ENCODE results near the gene DESI1.
"Not testable (repeated sequence)": the region's sequence is repeated elsewhere in the genome, so short reads cannot be mapped to it uniquely, and the experiment has no call there.

The DESI1 gene

DNA sequence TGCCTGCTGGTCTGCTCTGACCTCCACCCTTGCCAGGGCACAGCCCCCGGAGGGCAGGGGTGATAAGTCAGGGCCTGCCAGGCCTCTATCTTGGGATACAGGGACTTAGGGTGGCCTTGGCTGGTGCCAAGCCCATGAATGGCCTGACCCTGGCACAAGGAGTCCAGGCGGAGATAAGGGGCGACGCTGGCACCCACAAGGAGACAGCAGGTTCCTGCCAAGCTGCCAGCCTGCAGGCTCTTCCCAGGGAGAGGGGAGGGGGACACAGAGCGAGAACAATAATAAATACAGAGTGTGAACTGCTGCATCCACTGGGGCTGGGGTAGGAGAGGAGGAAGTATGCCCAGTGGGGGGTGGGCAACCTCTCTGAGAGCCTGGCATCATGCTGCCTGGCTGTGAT lies 59.1 kb downstream of the DESI1 start:
- FAIRE-seq (no peak), DNase-seq (ENCODE audit: low spot score) (no peak)

DNA sequence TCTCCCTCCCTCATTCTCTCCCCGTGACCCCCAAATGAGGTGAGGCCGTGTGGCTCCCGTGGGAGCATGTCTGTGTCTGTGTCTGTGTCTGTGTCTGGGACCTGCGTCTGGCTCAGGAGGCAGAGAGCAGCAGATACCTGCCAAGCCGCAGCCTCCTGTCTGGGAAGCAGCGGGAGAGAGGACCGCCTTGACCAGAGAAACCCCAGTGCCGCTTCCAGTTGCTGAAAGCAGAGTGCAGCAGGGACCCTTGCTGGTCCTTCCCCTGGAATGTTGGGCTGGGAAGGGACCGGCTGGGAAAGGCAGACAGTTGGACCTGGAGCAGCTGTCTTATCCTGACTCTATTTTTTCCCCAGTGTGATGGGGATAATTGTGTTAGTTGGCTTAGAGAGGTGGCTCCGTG lies 59.5 kb downstream of the DESI1 start:
- FAIRE-seq (peak; percentile 42), DNase-seq (ENCODE audit: low spot score) (peak; percentile 45)

DNA sequence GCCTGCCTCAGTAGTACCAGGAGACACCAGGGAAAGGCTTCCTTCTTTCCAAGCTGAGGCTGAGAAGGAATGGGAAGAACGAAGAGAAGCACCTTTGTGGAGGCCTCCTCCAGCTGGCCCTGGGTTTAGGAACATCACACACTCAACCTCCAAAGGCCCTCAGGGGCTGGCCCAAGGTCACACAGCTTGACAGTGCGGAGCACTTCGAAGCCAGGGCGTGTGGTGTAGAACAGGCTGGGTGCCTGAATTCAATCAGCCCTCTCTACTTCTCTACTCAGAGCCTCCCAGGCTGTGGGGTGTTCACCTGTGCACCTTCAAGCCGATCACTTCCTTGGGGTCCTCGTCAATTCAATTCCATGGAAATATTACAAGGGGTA lies 60.8 kb downstream of the DESI1 start:
- no peak for DNase-seq (ENCODE audit: low spot score)
- FAIRE-seq = no peak

DNA sequence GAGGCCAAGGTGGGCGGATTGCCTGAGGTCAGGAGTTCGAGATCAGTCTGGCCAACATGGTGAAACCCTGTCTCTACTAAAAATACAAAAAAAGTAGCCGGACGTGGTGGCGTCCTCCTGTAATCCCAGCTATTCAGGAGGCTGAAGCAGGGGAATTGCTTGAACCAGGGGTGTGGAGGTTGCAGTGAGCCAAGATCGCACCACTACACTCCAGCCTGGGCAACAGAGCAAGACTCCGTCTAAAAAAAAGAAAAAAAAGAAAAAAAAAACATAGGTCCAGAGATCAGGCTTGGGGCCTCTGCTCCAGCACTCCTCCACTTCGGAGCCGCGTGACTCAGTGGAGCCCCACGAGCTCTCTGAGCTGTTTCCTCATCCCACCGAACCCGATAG lies 62.6 kb downstream of the DESI1 start:
- not testable (repeated sequence) for DNase-seq (ENCODE audit: low spot score)
- FAIRE-seq = peak; percentile 20

DNA sequence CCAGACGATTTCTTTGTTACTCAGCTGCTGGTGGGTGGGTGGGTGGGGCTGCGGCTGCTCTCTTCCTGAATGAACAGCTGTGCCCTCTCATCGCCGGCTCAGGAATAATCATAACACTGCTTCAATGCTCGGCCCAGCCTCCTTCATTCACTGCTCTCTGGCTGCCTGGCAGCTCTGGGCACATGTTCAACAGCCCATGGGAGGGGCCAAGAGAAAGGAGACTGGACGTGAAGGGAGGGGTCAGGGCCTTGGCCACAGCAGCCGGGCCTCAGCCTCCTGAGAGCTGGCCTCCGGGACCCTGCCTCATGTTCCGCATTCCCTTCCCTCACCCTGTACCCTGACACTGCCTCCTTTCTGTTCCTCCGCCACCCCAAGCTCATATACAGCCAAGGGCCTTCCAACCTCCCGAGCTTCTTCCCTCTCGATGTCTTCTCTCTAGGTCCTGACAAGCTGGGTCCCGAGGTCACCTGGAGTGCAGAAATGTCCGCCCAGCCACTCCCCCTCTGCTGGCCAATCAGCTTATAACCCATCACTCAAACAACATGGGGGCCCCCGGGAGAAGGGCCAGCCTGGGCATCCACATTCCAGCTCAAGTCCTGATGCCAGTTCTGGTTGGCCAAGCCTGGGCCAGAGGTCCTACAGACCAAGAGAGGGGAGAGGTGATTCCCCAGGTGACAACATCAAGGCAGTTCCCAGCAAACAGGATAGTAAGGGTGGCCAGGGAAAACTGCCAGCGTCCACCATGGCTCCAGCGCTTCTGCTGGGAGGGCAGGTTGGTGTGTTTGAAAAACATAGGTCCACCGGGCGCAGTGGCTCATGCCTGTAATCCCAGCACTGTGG lies 63.2 kb downstream of the DESI1 start:
- FAIRE-seq (peak; percentile 37), DNase-seq (ENCODE audit: low spot score) (peak; percentile 81)

DNA sequence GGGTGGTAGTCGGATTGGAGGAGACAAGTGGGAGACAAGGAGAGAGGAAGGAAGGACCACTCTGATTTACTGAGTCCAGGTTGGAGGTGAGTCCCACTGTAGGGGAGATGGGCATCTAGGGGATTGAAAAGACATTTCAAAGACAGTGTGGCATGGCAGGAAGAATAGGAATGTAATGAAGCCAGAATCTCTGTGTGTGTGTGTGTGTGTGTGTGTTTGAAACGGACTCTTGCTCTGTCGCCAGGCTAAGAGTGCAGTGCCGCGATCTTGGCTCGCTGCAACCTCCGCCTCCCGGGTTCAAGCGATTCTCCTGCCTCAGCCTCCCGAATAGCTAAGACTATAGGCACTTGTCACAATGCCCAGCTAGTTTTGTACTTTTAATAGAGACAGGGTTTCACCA lies 64.3 kb downstream of the DESI1 start:
- no peak for DNase-seq (ENCODE audit: low spot score)
- no peak for FAIRE-seq

DNA sequence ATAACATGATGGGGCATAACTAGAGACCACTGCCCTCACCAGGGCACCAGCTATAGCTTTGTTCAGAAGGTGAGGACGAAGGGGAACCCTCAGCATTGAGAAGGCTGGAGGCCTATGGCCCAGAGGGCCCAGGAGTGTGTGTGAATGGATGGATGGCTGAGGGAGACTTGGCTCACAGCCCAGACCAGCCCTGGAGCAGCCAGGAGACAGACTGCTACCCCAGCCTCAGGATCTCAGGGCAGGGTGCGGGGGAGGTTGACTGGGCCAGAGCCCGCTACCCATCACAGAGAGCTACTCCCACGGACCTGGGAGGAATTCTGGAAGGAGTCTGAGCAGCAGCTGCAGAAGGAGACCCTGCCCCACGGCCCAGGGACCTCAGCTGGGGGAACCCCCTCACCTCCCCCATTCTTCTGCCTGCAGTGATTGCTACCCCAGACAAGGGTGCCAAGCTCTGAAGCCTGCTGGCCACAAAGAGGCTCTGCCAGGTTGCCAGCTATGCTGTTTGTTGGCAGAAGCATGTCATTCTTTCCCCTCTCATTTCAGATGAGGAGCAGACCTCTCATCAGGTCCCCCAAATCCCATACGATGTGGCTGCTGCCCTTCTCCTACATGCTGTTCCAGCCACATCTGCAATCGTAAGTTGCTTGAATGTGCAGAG lies 65.4 kb downstream of the DESI1 start:
- DNase-seq (ENCODE audit: low spot score) (no peak), FAIRE-seq (no peak)

DNA sequence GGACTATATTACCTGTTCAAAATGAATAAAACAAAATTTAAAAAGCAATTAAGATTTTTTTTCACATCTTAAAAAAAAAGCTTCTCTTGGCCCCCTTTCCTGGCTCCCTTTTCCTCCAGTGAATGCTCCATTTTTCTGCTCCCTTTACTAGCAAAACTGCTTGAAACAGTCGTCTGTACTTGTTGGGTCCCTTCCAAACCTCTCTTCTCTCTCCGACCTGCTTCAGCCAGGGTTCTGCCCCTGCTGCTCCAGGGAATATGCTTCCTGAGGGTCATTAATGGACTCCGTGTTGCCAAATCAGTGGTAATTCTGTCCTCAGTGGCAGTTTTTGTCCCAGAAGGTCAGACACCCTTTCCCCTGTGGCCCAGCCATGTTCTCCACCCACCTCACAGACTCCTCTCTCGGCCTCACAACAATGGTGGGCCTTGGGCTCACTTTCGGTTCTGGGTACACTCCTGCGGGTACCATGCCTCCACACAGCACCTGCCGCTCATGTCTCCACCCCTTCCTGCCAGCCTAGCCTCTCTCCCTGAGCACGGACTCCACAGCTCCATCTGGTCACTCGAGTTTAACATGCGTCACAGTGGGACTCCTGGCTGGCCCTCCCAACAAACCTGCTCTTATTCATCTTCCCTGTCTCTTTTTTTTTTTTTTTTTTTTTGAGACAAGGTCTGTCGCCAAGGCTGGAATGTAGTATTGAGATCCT lies 68.8 kb downstream of the DESI1 start:
- FAIRE-seq = peak; percentile 46
- DNase-seq (ENCODE audit: low spot score) = no peak

DNA sequence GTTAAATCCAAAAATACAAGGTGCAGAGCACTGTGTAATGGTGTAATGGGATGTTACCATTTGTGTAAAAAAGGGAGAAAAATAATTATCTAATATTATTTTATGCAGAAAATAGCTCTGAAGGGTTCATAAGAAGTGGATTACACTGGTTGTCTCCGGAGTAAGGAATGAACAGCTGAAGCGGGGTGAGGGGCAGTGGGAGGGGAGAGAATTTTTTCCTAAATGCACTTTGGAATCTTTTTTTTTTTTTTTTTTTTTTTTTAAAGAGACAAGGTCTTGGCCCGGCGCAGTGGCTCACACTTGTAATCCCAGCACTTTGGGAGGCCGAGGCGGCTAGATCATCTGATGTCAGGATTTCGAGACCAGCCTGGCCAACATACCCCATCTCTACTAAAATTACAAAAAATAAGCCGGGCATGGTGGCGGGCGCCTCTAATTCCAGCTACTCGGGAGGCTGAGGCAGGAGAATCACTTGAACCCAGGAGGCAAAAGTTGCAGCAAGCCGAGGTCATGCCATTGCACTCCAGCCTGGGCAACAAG lies 69.8 kb downstream of the DESI1 start:
- DNase-seq (ENCODE audit: low spot score) (no peak), FAIRE-seq (no peak)

DNA sequence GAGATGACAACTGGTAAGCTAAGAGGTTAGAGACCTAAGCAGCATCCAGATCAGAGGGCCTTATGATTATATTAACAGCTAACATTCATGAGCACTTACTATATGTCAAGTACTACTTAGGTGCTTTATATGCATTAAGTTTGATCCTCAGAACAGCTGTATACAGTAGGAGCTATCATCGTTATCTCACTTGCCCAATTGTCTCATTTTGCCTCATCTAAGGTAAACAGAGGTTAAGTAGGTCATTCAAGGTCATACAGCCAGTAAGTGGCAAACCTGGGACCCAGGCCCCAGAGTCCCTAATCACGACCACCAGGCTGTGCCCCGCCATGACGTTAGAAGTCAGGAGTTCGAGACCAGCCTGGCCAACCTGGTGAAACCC lies 72.0 kb downstream of the DESI1 start:
- FAIRE-seq = no peak
- DNase-seq (ENCODE audit: low spot score) = no peak

Data from urothelium cell line (cell line).